ENCODE data around the gene F7.

The F7 gene

GRCh38 chr13:113121928-113122471, 16.4 kb downstream of the F7 start:
- Mint-ChIP-seq H3K36me3 (ENCODE audit: low read depth) (no peaks in the 10 kb centered on the region), H3K27ac (no peak overlapping the region), H3K4me1 (ENCODE audit: low read depth) (no peaks in the 10 kb centered on the region), H3K4me3 (no peak overlapping the region), H3K27me3 (peaks cover under 1% of the 10 kb centered on the region), H3K9me3 (no peaks in the 10 kb centered on the region)

GRCh38 chr13:113122550-113123225, 17.1 kb downstream of the F7 start, which contains the start of gene F10:
F10 (plus strand) TSS chr13:113122799; CDS start chr13:113122856, 57 bp downstream.
- Mint-ChIP-seq H3K27me3 (peaks cover 6% of the 10 kb centered on the region), H3K4me3 (no peak within 1 kb of the TSS), H3K9me3 (no peaks in the 10 kb centered on the region), H3K36me3 (ENCODE audit: low read depth) (no peaks in the 10 kb centered on the region), H3K4me1 (ENCODE audit: low read depth) (no peaks in the 10 kb centered on the region), H3K27ac (no peak within 1 kb of the TSS)

GRCh38 chr13:113123226-113124201, 17.9 kb downstream of the F7 start:
- Mint-ChIP-seq H3K27me3 (peaks cover 13% of the 10 kb centered on the region), H3K36me3 (ENCODE audit: low read depth) (no peaks in the 10 kb centered on the region), H3K4me3 (no peak overlapping the region), H3K9me3 (no peaks in the 10 kb centered on the region), H3K27ac (no peak overlapping the region), H3K4me1 (ENCODE audit: low read depth) (no peaks in the 10 kb centered on the region)

GRCh38 chr13:113124211-113124970, 18.8 kb downstream of the F7 start:
- no peak overlapping the region for H3K4me3 Mint-ChIP-seq
- H3K9me3 Mint-ChIP-seq: no peaks in the 10 kb centered on the region
- no peaks in the 10 kb centered on the region for H3K4me1 Mint-ChIP-seq (ENCODE audit: low read depth)
- peaks cover 20% of the 10 kb centered on the region for H3K27me3 Mint-ChIP-seq
- H3K27ac Mint-ChIP-seq: no peak overlapping the region
- H3K36me3 Mint-ChIP-seq (ENCODE audit: low read depth): no peaks in the 10 kb centered on the region

- Mint-ChIP-seq H3K36me3 (ENCODE audit: low read depth) (no peaks in the 10 kb centered on the region), H3K4me1 (ENCODE audit: low read depth) (no peaks in the 10 kb centered on the region), H3K27me3 (peaks cover 22% of the 10 kb centered on the region), H3K9me3 (no peaks in the 10 kb centered on the region), H3K27ac (no peak overlapping the region), H3K4me3 (no peak overlapping the region)
Observed at GRCh38 chr13:113125506-113126264, 20.1 kb downstream of the F7 start.

- no peaks in the 10 kb centered on the region for H3K9me3 Mint-ChIP-seq
- H3K4me1 Mint-ChIP-seq (ENCODE audit: low read depth): no peaks in the 10 kb centered on the region
- no peak overlapping the region for H3K27ac Mint-ChIP-seq
- peaks cover 30% of the 10 kb centered on the region for H3K27me3 Mint-ChIP-seq
- no peaks in the 10 kb centered on the region for H3K36me3 Mint-ChIP-seq (ENCODE audit: low read depth)
- no peak overlapping the region for H3K4me3 Mint-ChIP-seq
Observed at GRCh38 chr13:113126265-113127150, 20.9 kb downstream of the F7 start.

- Mint-ChIP-seq H3K27ac (no peak overlapping the region), H3K27me3 (peaks cover 38% of the 10 kb centered on the region), H3K9me3 (no peaks in the 10 kb centered on the region), H3K4me1 (ENCODE audit: low read depth) (no peaks in the 10 kb centered on the region), H3K4me3 (no peak overlapping the region), H3K36me3 (ENCODE audit: low read depth) (no peaks in the 10 kb centered on the region)
Observed at GRCh38 chr13:113129480-113129879, 23.9 kb downstream of the F7 start.

- Mint-ChIP-seq H3K27ac (no peak overlapping the region), H3K27me3 (peaks cover 38% of the 10 kb centered on the region), H3K9me3 (no peaks in the 10 kb centered on the region), H3K4me3 (peak overlapping the region; percentile 50), H3K4me1 (ENCODE audit: low read depth) (no peaks in the 10 kb centered on the region), H3K36me3 (ENCODE audit: low read depth) (no peaks in the 10 kb centered on the region)
Observed at GRCh38 chr13:113129921-113130750, 24.5 kb downstream of the F7 start.

- Mint-ChIP-seq H3K27me3 (peaks cover 29% of the 10 kb centered on the region), H3K27ac (no peak overlapping the region), H3K4me1 (ENCODE audit: low read depth) (no peaks in the 10 kb centered on the region), H3K36me3 (ENCODE audit: low read depth) (no peaks in the 10 kb centered on the region), H3K9me3 (no peaks in the 10 kb centered on the region), H3K4me3 (no peak overlapping the region)
Observed at GRCh38 chr13:113135281-113135760, 29.7 kb downstream of the F7 start.

- H3K9me3 Mint-ChIP-seq: no peaks in the 10 kb centered on the region
- H3K4me1 Mint-ChIP-seq (ENCODE audit: low read depth): no peaks in the 10 kb centered on the region
- no peak overlapping the region for H3K27ac Mint-ChIP-seq
- H3K27me3 Mint-ChIP-seq: peaks cover 15% of the 10 kb centered on the region
- H3K36me3 Mint-ChIP-seq (ENCODE audit: low read depth): no peaks in the 10 kb centered on the region
- no peak overlapping the region for H3K4me3 Mint-ChIP-seq
Observed at GRCh38 chr13:113137691-113138298, 32.2 kb downstream of the F7 start.

- H3K4me1 Mint-ChIP-seq (ENCODE audit: low read depth): no peaks in the 10 kb centered on the region
- no peaks in the 10 kb centered on the region for H3K36me3 Mint-ChIP-seq (ENCODE audit: low read depth)
- H3K27me3 Mint-ChIP-seq: peaks cover 11% of the 10 kb centered on the region
- no peak overlapping the region for H3K4me3 Mint-ChIP-seq
- no peaks in the 10 kb centered on the region for H3K9me3 Mint-ChIP-seq
- no peak overlapping the region for H3K27ac Mint-ChIP-seq
Observed at GRCh38 chr13:113138792-113139551, 33.4 kb downstream of the F7 start.

- Mint-ChIP-seq H3K4me1 (ENCODE audit: low read depth) (no peaks in the 10 kb centered on the region), H3K4me3 (no peak overlapping the region), H3K9me3 (no peaks in the 10 kb centered on the region), H3K27me3 (peaks cover 11% of the 10 kb centered on the region), H3K27ac (no peak overlapping the region), H3K36me3 (ENCODE audit: low read depth) (no peaks in the 10 kb centered on the region)
Observed at GRCh38 chr13:113139577-113139976, 34.0 kb downstream of the F7 start.
